Endodermal cell (in vitro differentiated cells): ENCODE data around the gene FLNC. TPM values are rescaled to one million over a fixed set of nuclear protein-coding genes. Genes with fewer than 3 reads are reported as not detected.

Experiments used
- DNase-seq: peaks from one replicate; pipeline ENCODE4 v3.0.0-alpha.2; 2017
- H3K27ac ChIP-seq: 2 replicates; pipeline ENCODE4 v1.5.1; 2013; ENCODE audit warnings: mild to moderate bottlenecking, low read depth, low read length, moderate library complexity
- H3K27me3 ChIP-seq: 2 replicates; pipeline ENCODE4 v1.6.1; 2013; ENCODE audit warnings: mild to moderate bottlenecking, low read length, moderate library complexity; ENCODE audit not compliant: insufficient read depth, control insufficient read depth, poor library complexity, severe bottlenecking
- H3K36me3 ChIP-seq: 2 replicates; pipeline ENCODE4 v1.7.0; 2013; ENCODE audit warnings: mild to moderate bottlenecking, low read length, moderate library complexity; ENCODE audit not compliant: control insufficient read depth, insufficient read depth
- H3K4me1 ChIP-seq: one replicate; pipeline ENCODE4 v1.7.0; 2013; ENCODE audit warnings: low read length; ENCODE audit not compliant: control insufficient read depth, insufficient read depth
- H3K4me3 ChIP-seq: 2 replicates; pipeline ENCODE4 v1.5.1; 2013; ENCODE audit warnings: mild to moderate bottlenecking, low read length, moderate library complexity
- H3K9ac ChIP-seq: 2 replicates; pipeline ENCODE4 v1.6.1; 2013; ENCODE audit warnings: mild to moderate bottlenecking, low read length, moderate library complexity; ENCODE audit not compliant: poor library complexity, severe bottlenecking; ENCODE audit errors: extremely low read depth
- H3K9me3 ChIP-seq: 2 replicates; pipeline ENCODE4 v1.6.1; 2013; ENCODE audit warnings: mild to moderate bottlenecking, low read length, moderate library complexity; ENCODE audit not compliant: control insufficient read depth
- H3K27ac Mint-ChIP-seq: 2 replicates; pipeline ENCODE4 v1.8.0; 2020; ENCODE audit warnings: mixed read lengths
- H3K27me3 Mint-ChIP-seq: 2 replicates; pipeline ENCODE4 v1.8.0; 2021; ENCODE audit warnings: mild to moderate bottlenecking, mixed read lengths; ENCODE audit not compliant: insufficient read depth
- H3K36me3 Mint-ChIP-seq: 2 replicates; pipeline ENCODE4 v1.8.0; 2020; ENCODE audit warnings: low read depth, mixed read lengths
- H3K4me1 Mint-ChIP-seq: 2 replicates; pipeline ENCODE4 v1.8.0; 2020; ENCODE audit warnings: mixed read lengths
- H3K4me3 Mint-ChIP-seq: 2 replicates; pipeline ENCODE4 v1.8.0; 2020; ENCODE audit warnings: mild to moderate bottlenecking, moderate library complexity, mixed read lengths
- H3K9me3 Mint-ChIP-seq: 2 replicates; pipeline ENCODE4 v1.8.0; 2020; ENCODE audit warnings: mild to moderate bottlenecking, mixed read lengths
- CTCF ChIP-seq: fragments of 200-600 bp; sonication (generic); conservative IDR thresholded peaks from 2 replicates; pipeline ENCODE4 v1.5.0; 2021; ENCODE audit warnings: antibody characterized with exemption, mild to moderate bottlenecking
- WGBS, 2 experiments: methylation state at CpG; one replicate each; pipeline versions ENCODE4 v1.1.5 to v1.1.7; 2013; ENCODE audit warnings: missing lambda C conversion rate in 2 of 2, mixed read lengths in 1 of 2; ENCODE audit not compliant: insufficient coverage in 1 of 2, insufficient read length in 1 of 2; 5-methylcytosine and 5-hydroxymethylcytosine counted together
- total RNA-seq, 2 donors: library from RNA; stranded (reverse); fragmentation: NEBNext Ultra II Directional in 1 of 2; extraction: Animal tissue kit (Norgen Biotek cat#: 25700) in 1 of 2; gene quantifications; 2 replicates in 1 of 2; 3 replicates in 1 of 2; pipeline ENCODE4 v1.2.1, GENCODE V29; 2021

FLNC gene
- total RNA-seq, 2 donors from 2014 or later, result 6.6 to 11.5 TPM

GRCh38 chr7:128893251-128894100 lies 63.3 kb downstream of the FLNC start:
- Mint-ChIP-seq H3K4me3 (no peak overlapping the region), H3K9me3 (peaks cover 4% of the 10 kb centered on the region), H3K36me3 (peaks cover 17% of the 10 kb centered on the region), H3K4me1 (no peaks in the 10 kb centered on the region), H3K27ac (no peak overlapping the region), H3K27me3 (peaks cover 9% of the 10 kb centered on the region)
- 93 to 94% methylated on average over 14 to 23 of the region's 23 CpGs for WGBS, 2 experiments
- no peak overlapping the region for H3K4me3 ChIP-seq
- peaks cover 4% of the 10 kb centered on the region for H3K9me3 ChIP-seq
- H3K36me3 ChIP-seq, result peaks cover 10% of the 10 kb centered on the region
- no peaks in the 10 kb centered on the region for H3K4me1 ChIP-seq
- no peak for TF ChIP-seq CTCF
- no peak for DNase-seq
- H3K9ac ChIP-seq, result no peak overlapping the region
- no peak overlapping the region for H3K27ac ChIP-seq
- no peaks in the 10 kb centered on the region for H3K27me3 ChIP-seq

GRCh38 chr7:128894101-128894440 lies 63.9 kb downstream of the FLNC start:
- H3K9me3 ChIP-seq, result peaks cover 10% of the 10 kb centered on the region

DNA sequence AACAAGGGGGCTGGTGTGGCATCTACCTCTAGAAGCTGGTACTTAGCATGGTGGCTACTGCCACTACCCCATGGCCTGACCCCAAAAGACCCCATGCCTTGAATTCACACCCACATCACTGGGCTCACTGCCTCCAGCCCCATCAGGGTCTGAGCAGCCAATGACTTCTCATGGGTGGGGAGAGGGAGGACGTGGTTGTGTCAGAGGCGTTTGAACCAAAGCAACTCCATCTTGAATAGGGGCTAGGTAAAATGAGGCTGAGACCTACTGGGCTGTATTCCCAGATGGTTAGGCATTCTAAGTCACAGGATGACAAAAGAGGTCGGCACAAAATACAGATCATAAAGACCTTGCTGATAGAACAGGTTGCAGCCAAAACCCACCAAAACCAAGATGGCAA lies 65.1 kb downstream of the FLNC start:
- H3K4me1 Mint-ChIP-seq, result no peaks in the 10 kb centered on the region
- H3K27ac ChIP-seq, result no peak overlapping the region
- peaks cover 7% of the 10 kb centered on the region for H3K27me3 Mint-ChIP-seq
- WGBS, 2 experiments, result 85 to 100% methylated on average over 3 of the region's 3 CpGs
- H3K36me3 ChIP-seq, result peaks cover 21% of the 10 kb centered on the region
- H3K36me3 Mint-ChIP-seq, result peaks cover 31% of the 10 kb centered on the region
- peaks cover 22% of the 10 kb centered on the region for H3K9me3 ChIP-seq
- no peak for TF ChIP-seq CTCF
- no peaks in the 10 kb centered on the region for H3K4me1 ChIP-seq
- no peak overlapping the region for H3K4me3 Mint-ChIP-seq
- H3K9me3 Mint-ChIP-seq, result peaks cover 17% of the 10 kb centered on the region
- DNase-seq, result no peak
- H3K27me3 ChIP-seq, result no peaks in the 10 kb centered on the region
- H3K27ac Mint-ChIP-seq, result no peak overlapping the region
- H3K4me3 ChIP-seq, result no peak overlapping the region
- no peak overlapping the region for H3K9ac ChIP-seq

More at GRCh38 chr7:128894101-128894440, 63.9 kb downstream of the FLNC start:
- Mint-ChIP-seq H3K27me3 (peaks cover 9% of the 10 kb centered on the region), H3K36me3 (peaks cover 19% of the 10 kb centered on the region), H3K27ac (no peak overlapping the region), H3K9me3 (peaks cover 6% of the 10 kb centered on the region), H3K4me3 (no peak overlapping the region), H3K4me1 (no peaks in the 10 kb centered on the region)
- Histone ChIP-seq H3K36me3 (peaks cover 10% of the 10 kb centered on the region), H3K27ac (no peak overlapping the region), H3K4me1 (no peaks in the 10 kb centered on the region), H3K27me3 (no peaks in the 10 kb centered on the region), H3K9ac (no peak overlapping the region), H3K4me3 (no peak overlapping the region)
- no peak for TF ChIP-seq CTCF
- no peak for DNase-seq
- 89 to 100% methylated on average over 2 to 5 of the region's 6 CpGs for WGBS, 2 experiments
